Measurements from ENCODE around the gene PTPRD. TPM values are rescaled to one million over a fixed set of nuclear protein-coding genes. Genes with fewer than 3 reads are reported as not detected.
A peak's percentile ranks its signal among the peaks of the same experiment; 100 is the strongest.

Gene PTPRD
- total RNA-seq, 1 donor from 2014 or later, result 197 TPM

- H3K36me3 Mint-ChIP-seq, result peaks cover 26% of the 10 kb centered on the region
These were observed 2262.9 kb downstream of the PTPRD start for GRCh38 chr9:8349901-8350300.

GRCh38 chr9:8349376-8349775 lies 2263.4 kb downstream of the PTPRD start:
- Mint-ChIP-seq H3K27me3 (no peaks in the 10 kb centered on the region), H3K4me1 (ENCODE audit: unreplicated experiment) (peaks cover 12% of the 10 kb centered on the region), H3K4me3 (peak overlapping the region; percentile 58), H3K36me3 (peaks cover 22% of the 10 kb centered on the region), H3K9me3 (peaks cover 15% of the 10 kb centered on the region), H3K27ac (peak overlapping the region; percentile 3)
- DNase-seq (ENCODE audit: extremely low spot score, unreplicated experiment), result no peak
- no peak for TF ChIP-seq CTCF (conservative IDR thresholded peaks at IDR 0.05)

More at GRCh38 chr9:8349901-8350300, 2262.9 kb downstream of the PTPRD start:
- TF ChIP-seq CTCF (conservative IDR thresholded peaks at IDR 0.05), result no peak
- no peak for DNase-seq (ENCODE audit: extremely low spot score, unreplicated experiment)
- Mint-ChIP-seq H3K4me1 (ENCODE audit: unreplicated experiment) (peaks cover 12% of the 10 kb centered on the region), H3K9me3 (peaks cover 15% of the 10 kb centered on the region), H3K27ac (no peak overlapping the region), H3K4me3 (no peak overlapping the region), H3K27me3 (no peaks in the 10 kb centered on the region)

DNA sequence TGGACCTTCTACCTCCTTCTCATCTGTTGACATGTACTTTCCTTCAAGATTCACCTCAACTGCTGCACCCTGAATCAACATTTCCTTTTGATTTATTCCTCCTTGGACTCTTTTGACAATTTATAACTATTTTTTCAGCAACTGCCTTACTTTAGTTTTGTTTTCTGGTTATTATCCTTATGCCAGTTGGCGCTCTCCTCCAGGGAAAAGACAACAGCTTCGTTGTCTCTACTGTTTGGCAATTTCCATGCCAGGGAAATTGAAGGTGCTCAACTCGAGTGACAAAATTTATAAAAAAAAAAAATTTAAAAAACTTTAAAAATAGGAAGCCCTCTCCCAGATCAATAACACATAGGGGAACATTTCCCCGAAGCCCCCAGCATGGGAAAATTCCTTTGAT lies 2264.0 kb downstream of the PTPRD start:
- Mint-ChIP-seq H3K36me3 (peaks cover 22% of the 10 kb centered on the region), H3K27ac (no peak overlapping the region), H3K9me3 (peaks cover 15% of the 10 kb centered on the region), H3K4me3 (no peak overlapping the region), H3K27me3 (no peaks in the 10 kb centered on the region), H3K4me1 (ENCODE audit: unreplicated experiment) (peaks cover 12% of the 10 kb centered on the region)
- no peak for TF ChIP-seq CTCF (conservative IDR thresholded peaks at IDR 0.05)
- DNase-seq (ENCODE audit: extremely low spot score, unreplicated experiment), result no peak

- H3K36me3 Mint-ChIP-seq, result peaks cover 21% of the 10 kb centered on the region
- H3K4me1 Mint-ChIP-seq (ENCODE audit: unreplicated experiment), result peaks cover 12% of the 10 kb centered on the region
- no peak overlapping the region for H3K27ac Mint-ChIP-seq
- DNase-seq (ENCODE audit: extremely low spot score, unreplicated experiment), result no peak
- H3K4me3 Mint-ChIP-seq, result no peak overlapping the region
- no peaks in the 10 kb centered on the region for H3K27me3 Mint-ChIP-seq
- H3K9me3 Mint-ChIP-seq, result peaks cover 10% of the 10 kb centered on the region
- TF ChIP-seq CTCF (conservative IDR thresholded peaks at IDR 0.05), result no peak
These were observed 2266.5 kb downstream of the PTPRD start for GRCh38 chr9:8346296-8346695.

GRCh38 chr9:8338767-8339510 lies 2273.9 kb downstream of the PTPRD start:
- no peak for TF ChIP-seq CTCF (conservative IDR thresholded peaks at IDR 0.05)
- peaks cover 4% of the 10 kb centered on the region for H3K9me3 Mint-ChIP-seq
- peaks cover 39% of the 10 kb centered on the region for H3K36me3 Mint-ChIP-seq
- H3K27ac Mint-ChIP-seq, result no peak overlapping the region
- H3K4me1 Mint-ChIP-seq (ENCODE audit: unreplicated experiment), result peaks cover 3% of the 10 kb centered on the region
- no peaks in the 10 kb centered on the region for H3K27me3 Mint-ChIP-seq
- no peak for DNase-seq (ENCODE audit: extremely low spot score, unreplicated experiment)
- H3K4me3 Mint-ChIP-seq, result no peak overlapping the region
